HG03066 (cell line): ENCODE measurements around the gene PRKG2.
"Not testable (repeated sequence)": the region's sequence is repeated elsewhere in the genome, so short reads cannot be mapped to it uniquely, and the experiment has no call there.

Experiments used
- ATAC-seq: cut with Tn5 transposase; IDR thresholded peaks from one replicate; pipeline ENCODE4 v1.9.1; 2021; ENCODE audit warnings: low read depth; ENCODE audit not compliant: unreplicated experiment

The PRKG2 gene

GRCh38 chr4:81164623-81165416, 50.2 kb downstream of the PRKG2 start:
- ATAC-seq, result no peak

GRCh38 chr4:81164126-81164525, 50.9 kb downstream of the PRKG2 start:
- ATAC-seq, result no peak

DNA sequence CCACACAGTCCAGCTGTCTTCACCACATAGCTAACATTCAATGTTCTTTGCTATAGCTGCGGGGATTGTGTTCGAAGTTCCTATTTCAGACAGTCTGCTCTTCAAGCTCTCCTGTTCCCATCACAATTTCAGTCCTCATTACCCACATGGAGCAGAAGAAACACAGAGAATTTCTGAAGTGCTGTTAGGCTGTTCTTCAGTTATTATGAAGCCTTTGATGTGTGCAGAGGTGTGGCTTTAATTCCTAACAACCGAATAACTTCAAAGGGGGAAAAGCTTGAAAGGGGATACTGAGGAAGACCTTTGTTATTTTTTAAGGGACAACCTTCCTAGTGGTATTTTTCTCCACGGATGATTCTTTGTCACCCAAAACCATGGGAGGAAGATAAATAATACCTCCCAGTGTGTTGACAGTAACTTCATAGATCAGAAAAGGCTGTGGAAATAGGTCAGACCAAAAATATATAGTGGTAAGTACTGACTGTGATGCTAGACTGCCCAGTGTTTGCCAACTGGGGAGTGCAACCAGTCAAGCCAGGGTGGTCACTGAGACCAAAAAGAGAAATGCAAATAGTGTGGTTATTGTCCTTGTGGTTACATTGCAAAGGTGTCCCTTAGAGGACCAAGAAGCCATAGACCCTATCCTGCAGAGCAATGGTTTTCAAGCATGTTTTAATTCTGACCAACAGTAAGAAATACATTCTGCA, 52.1 kb downstream of the PRKG2 start:
- no peak for ATAC-seq

DNA sequence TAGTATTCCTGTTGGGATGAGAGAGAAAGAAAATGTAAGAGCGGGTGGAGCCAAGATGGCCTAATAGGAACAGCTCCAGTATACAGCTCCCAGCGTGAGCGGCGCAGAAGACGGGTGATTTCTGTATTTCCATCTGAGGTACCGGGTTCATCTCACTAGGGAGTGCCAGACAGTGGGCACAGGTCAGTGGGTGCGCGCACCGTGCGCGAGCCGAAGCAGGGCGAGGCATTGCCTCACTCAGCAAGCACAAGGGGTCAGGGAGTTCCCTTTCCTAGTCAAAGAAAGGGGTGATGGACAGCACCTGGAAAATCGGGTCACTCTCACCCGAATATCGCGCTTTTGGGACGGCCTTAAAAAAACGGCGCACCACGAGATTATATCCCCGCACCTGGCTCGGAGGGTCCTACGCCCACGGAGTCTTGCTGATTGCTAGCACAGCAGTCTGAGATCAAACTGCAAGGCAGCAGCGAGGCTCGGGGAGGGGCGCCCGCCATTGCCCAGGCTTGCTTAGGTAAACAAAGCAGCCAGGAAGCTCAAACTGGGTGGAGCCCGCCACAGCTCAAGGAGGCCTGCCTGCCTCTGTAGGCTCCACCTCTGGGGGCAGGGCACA, 61.2 kb downstream of the PRKG2 start:
- not testable (repeated sequence) for ATAC-seq

DNA sequence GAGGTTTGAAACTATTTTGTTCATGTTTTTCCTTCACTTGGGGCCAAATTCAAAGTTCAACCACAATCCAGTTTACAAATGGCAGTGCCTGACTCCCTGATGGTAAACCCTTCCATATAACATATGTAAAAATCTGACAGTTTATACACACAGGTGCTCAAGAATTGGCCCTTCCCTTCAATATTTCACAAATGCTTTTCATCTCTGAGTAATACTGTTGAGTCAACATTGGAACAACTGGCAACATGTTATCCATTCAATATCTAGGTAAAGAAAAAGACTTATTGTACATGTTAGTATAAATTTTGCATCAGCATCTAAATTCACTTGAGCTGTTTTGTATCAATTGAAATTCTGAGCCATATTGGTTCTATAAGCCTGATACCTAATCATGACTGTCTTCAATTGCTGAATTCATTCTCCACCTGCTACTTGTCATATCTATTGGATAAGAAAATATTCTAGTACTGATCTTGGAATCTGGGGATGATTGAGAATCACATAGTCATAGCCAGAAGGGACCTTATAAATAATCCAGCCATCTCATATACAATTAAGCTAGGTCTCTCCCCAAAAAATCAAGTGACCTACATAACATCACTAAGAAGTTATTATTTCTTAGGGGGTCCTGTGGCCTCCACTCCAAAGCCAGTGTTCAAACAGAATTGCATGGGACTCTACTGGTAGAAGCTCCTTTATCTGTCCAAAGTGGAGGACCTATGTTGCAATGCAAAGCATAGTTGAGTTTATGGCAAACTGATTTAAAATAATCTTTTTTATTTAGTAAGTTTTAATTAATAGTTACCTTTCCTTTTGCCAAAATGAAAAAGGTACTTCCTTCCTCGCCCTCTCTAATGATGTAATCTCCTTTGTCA, 61.9 kb downstream of the PRKG2 start:
- no peak for ATAC-seq

GRCh38 chr4:81149976-81150375, 65.0 kb downstream of the PRKG2 start:
- no peak for ATAC-seq

DNA sequence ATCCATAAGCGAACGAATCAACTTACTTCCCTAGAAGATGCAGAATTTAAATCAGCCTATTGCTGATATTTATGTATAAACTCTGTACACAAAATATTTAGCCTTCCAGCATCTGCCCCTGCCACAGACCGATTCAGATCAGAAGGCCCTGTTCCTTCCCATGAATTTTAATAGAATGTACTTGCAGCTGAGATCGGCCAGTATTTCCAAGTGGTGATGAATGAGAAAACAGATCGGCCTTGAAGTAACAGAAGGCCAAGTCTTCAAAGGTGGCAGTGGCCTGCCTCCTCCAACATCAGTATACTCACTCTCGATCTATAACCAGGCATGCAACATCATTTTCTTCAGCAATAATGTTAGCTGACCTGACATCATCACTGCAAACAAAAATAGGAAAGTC, 66.4 kb downstream of the PRKG2 start:
- no peak for ATAC-seq

DNA sequence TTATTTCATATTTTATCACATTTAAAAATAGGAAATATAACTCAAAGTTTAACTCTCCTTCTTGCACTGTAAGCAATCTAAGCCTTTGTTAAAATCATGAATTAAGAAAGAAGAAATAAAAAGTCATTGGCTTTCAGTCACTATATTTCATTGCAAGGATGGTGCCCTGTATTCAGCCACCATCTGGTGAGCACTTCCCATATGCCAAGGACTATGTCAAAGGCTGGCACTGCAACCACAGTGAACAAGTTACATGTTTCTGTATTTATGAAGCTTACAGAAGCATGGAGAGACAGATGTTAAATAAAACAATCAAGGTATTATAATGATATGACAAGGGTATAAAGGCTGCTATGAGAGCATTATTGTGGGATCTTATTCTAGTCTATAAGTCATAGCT, 68.6 kb downstream of the PRKG2 start:
- ATAC-seq, result no peak

GRCh38 chr4:81143183-81143582, 71.8 kb downstream of the PRKG2 start:
- no peak for ATAC-seq

- no peak for ATAC-seq
Observed at GRCh38 chr4:81142744-81143143, 72.3 kb downstream of the PRKG2 start.

DNA sequence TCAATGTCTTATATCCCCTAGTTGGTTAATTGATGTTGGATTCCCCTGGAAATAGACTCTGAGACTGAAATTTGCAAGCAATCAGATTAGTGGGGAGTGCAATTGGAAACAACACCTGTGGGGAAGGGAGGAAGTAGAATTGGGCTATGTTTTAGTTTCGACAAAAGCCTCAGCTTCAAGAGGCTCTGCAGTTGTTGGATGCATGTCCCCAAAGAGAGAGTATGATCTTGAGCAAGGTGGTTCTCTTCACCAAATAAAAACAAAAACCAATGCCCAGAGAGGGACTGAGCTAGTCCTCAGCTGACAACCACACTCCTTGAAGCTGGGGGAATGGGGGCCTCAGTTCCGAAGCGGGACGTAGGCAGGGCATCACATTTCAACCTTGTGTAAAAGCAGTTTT, 77.1 kb downstream of the PRKG2 start:
- no peak for ATAC-seq

DNA sequence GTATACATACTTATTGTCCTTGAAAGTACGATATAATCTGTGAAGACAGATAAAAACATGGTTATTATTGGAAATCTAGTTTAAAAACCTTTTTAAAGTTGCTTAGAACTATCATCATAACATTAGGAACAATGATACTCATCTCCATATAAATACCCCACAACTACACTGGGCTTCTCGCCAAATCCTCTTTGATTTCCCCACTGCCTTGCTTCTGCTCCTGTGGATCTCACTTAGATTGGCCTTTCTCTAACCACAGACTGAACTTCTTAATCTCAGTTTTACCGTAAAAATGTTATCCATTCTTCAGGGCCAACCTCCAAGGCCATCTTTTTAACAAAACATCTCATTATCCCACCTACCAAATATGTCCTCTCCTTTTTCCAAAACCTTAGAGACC, 77.6 kb downstream of the PRKG2 start:
- ATAC-seq, result no peak

GRCh38 chr4:81136161-81136905, 78.7 kb downstream of the PRKG2 start:
- ATAC-seq, result no peak

GRCh38 chr4:81135501-81135900, 79.5 kb downstream of the PRKG2 start:
- ATAC-seq, result no peak

- no peak for ATAC-seq
Observed at GRCh38 chr4:81131563-81131962, 83.5 kb downstream of the PRKG2 start.

GRCh38 chr4:81131066-81131465, 84.0 kb downstream of the PRKG2 start:
- ATAC-seq, result no peak

DNA sequence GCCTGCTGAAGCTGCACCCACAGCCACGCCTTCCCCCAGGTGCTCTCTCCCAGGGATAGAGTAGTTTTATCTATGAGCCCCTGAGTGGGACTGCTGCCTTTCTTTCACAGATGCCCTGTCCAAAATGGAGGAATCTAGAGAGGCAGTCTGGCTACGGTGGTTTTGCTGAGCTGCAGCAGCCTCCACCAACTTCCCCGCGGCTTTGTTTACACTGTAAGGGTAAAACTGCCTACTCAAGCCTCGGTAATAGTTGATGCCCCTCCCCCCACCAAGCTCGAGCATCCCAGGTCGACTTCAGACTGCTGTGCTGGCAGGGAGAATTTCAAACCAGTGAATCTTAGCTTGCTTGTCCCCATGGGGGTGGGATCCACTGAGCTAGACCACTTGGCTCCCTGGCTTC, 84.5 kb downstream of the PRKG2 start:
- ATAC-seq, result no peak

GRCh38 chr4:81120055-81120454, 95.0 kb downstream of the PRKG2 start:
- no peak for ATAC-seq

DNA sequence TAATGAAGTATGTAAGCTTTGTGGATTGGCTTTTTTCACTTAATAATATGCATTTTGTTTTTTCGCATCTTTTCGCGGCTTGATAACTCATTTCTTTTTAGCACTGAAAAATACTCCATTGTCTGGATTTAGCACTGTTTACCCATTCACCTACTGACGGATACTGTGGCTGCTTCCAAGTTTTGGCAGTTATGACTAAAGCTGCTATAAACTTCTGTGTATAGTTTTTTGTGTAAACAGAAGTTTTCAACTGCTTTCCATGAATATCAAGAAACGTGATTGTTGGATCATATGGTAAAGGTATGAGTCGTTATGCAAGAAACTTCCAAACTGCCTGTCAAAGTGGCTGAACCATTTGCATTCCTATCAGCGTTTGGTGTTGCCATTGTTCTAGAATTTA, 96.9 kb downstream of the PRKG2 start:
- no peak for ATAC-seq

GRCh38 chr4:81116566-81116965, 98.5 kb downstream of the PRKG2 start:
- ATAC-seq, result no peak
